Brain pericyte (primary cell): Measurements from ENCODE around the gene PCDHGA12.
A peak's percentile ranks its signal among the peaks of the same experiment; 100 is the strongest.
"Not testable (repeated sequence)": the region's sequence is repeated elsewhere in the genome, so short reads cannot be mapped to it uniquely, and the experiment has no call there.

ENCODE experiments used
- DNase-seq: peaks from one replicate; pipeline ENCODE4 v3.0.0-alpha.2; 2012; ENCODE audit warnings: low read depth, low spot score

The PCDHGA12 gene

DNA sequence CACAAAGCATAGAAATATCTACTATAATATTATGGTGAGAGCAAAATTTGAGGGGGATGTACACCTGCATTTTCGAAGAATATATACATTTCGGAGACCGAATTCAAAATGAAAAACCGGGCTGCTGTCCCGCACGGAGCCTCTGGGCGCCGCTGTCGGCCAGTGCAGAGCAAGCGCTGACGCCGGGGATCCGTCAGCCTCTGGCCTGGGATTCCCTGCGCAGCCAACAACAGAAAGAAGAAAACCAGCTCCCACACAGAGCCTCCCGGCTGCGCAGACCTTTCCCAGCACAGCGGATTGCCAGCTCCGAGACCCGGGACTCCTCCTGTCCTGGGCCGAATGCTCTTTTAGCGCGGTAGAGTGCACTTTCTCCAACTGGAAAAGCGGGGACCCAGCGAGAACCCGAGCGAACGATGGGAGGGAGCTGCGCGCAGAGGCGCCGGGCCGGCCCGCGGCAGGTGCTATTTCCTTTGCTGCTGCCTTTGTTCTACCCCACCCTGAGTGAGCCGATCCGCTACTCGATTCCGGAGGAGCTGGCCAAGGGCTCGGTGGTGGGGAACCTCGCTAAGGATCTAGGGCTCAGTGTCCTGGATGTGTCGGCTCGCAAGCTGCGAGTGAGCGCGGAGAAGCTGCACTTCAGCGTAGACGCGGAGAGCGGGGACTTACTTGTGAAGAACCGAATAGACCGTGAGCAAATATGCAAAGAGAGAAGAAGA is 22.4 kb upstream of the PCDHGA12 start, which contains the start of gene PCDHGB6:
PCDHGB6 (plus strand) TSS at position 232 of the 716 bp plus-strand sequence; CDS start at position 414, 182 bp downstream.
- DNase-seq = not testable (repeated sequence)

DNA sequence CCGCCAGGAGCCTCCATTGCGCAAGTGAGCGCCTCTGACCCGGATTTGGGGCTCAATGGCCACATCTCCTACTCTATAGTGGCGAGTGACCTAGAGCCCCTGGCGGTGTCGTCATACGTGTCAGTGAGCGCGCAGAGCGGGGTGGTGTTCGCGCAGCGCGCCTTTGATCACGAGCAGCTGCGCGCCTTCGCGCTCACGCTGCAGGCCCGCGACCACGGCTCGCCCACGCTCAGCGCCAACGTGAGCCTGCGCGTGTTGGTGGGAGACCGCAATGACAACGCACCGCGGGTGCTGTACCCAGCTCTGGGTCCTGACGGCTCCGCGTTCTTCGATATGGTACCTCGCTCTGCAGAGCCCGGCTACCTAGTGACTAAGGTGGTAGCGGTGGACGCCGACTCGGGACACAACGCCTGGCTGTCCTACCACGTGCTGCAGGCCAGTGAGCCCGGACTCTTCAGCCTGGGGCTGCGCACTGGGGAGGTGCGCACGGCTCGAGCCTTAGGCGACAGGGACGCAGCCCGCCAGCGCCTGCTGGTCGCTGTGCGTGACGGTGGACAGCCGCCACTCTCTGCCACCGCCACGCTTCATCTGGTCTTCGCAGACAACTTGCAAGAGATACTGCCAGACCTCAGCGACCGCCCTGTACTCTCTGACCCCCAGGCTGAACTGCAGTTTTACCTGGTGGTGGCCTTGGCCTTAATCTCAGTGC is 20.6 kb upstream of the PCDHGA12 start:
- no peak for DNase-seq

DNA sequence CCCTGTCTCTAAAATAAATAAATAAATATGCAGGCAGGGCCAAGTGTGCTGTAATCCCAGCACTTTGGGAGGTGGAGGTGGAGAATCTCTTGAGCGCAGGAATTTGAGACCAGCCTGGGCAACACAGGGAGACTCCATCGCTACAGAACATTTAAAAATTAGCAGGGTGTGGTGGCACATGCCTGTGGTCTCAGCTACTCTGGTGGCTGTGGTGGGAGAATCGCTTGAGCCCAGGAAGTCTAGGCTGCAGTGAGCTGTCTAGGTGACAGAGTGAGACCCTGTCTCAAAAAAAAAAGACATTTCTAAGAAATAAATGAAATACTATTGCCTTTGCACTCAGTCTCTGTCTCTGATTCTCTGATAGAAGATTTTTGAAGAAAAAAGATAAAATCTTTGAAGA is 18.7 kb upstream of the PCDHGA12 start:
- DNase-seq = no peak

DNA sequence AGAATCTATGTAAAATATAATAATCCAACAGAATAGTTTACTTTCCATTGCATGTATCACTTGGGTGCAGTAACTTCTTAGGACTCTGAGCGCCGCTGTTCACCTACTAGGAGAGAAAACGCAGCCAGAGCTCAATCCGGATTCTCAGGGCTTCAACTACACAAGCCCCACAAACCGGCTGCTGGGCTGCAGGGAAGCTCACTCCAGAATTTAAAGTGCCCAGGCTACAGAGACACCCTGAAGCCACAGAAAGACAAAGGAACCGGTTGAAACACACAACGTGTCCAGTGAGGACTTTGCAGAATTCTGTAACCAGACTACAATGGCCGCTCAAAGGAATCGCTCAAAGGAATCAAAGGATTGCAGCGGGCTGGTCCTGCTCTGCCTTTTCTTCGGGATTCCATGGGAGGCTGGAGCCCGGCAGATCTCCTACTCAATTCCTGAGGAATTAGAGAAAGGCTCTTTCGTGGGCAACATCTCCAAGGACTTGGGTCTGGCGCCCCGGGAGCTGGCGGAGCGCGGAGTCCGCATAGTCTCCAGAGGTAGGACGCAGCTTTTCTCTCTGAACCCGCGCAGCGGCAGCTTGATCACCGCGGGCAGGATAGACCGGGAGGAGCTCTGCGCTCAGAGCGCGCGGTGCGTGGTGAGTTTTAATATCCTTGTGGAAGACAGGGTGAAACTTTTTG is 17.3 kb upstream of the PCDHGA12 start, which contains the start of gene PCDHGA10:
PCDHGA10 (plus strand) TSS at position 134 of the 686 bp plus-strand sequence; CDS start at position 323, 189 bp downstream.
- DNase-seq = no peak

DNA sequence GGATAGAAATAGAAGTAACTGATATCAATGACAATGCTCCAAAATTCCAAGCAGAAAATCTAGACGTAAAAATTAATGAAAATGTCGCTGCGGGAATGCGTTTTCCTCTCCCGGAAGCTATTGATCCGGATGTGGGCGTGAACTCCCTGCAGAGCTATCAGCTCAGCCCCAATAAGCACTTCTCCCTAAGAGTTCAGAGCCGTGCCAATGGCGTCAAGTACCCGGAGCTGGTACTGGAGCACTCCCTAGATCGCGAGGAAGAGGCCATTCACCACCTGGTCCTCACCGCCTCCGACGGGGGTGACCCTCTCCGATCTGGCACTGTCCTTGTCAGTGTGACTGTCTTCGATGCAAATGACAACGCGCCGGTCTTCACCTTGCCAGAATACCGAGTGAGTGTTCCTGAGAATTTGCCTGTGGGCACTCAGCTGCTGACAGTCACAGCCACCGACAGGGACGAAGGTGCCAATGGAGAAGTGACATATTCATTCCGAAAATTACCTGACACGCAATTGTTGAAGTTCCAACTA is 16.7 kb upstream of the PCDHGA12 start:
- DNase-seq = no peak

DNA sequence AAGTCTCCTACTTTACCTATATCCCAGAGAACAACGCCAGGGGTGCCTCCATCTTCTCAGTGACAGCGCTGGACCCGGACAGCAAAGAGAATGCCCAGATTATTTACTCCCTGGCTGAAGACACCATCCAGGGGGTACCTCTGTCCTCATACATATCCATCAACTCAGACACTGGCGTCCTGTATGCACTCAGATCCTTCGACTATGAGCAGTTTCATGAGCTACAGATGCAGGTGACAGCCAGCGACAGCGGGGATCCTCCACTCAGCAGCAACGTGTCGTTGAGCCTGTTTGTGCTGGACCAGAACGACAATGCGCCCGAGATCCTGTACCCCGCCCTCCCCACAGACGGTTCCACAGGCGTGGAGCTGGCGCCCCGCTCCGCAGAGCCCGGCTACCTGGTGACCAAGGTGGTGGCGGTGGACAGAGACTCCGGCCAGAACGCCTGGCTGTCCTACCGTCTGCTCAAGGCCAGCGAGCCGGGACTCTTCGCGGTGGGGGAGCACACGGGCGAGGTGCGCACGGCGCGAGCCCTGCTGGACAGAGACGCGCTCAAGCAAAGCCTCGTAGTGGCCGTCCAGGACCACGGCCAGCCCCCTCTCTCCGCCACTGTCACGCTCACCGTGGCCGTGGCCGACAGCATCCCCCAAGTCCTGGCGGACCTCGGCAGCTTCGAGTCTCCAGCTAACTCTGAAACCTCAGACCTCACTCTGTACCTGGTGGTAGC is 15.6 kb upstream of the PCDHGA12 start:
- not testable (repeated sequence) for DNase-seq

DNA sequence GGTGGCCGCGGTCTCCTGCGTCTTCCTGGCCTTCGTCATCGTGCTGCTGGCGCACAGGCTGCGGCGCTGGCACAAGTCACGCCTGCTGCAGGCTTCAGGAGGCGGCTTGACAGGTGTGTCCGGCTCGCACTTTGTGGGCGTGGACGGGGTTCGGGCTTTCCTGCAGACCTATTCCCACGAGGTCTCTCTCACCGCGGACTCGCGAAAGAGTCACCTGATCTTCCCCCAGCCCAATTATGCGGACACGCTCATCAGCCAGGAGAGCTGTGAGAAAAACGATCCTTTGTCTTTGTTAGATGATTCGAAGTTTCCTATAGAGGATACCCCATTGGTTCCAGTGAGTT is 15.1 kb upstream of the PCDHGA12 start:
- DNase-seq = not testable (repeated sequence)

DNA sequence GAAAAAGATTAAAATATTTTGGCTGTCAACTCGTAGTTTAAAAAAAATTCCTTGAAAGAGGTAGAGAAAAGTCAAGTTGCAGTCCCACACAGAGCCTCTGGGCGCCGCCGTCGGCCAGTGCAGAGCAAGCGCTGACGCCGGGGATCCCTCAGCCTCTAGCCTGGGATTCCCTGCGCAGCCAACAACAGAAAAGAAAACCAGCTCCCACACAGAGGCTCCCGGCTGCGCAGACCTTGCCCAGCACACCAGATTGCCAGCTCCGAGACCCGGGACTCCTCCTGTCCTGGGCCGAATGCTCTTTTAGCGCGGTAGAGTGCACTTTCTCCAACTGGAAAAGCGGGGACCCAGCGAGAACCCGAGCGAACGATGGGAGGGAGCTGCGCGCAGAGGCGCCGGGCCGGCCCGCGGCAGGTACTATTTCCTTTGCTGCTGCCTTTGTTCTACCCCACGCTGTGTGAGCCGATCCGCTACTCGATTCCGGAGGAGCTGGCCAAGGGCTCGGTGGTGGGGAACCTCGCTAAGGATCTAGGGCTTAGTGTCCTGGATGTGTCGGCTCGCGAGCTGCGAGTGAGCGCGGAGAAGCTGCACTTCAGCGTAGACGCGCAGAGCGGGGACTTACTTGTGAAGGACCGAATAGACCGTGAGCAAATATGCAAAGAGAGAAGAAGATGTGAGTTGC is 12.7 kb upstream of the PCDHGA12 start, which contains the start of gene PCDHGB7:
PCDHGB7 (plus strand) TSS at position 184 of the 679 bp plus-strand sequence; CDS start at position 367, 183 bp downstream.
- DNase-seq = peak; percentile 18

DNA sequence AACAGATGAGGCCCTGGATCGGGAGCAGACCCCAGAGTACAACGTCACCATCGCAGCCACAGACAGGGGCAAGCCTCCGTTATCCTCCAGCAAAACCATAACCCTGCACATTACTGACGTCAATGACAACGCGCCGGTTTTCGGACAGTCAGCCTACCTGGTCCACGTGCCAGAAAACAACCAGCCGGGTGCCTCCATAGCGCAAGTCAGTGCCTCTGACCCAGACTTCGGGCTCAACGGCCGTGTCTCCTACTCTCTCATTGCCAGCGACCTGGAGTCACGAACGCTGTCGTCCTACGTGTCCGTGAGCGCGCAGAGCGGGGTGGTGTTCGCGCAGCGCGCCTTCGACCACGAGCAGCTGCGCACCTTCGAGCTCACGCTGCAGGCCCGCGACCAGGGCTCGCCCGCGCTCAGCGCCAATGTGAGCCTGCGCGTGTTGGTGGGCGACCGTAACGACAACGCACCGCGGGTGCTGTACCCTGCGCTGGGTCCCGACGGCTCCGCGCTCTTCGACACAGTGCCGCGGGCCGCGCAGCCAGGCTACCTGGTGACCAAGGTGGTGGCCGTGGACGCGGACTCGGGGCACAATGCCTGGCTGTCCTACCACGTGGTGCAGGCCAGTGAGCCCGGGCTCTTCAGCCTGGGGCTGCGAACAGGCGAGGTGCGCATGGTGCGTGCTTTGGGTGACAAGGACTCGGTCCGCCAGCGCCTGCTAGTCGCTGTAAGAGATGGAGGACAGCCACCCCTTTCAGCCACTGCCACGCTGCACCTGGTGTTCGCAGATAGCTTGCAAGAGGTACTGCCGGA is 11.0 kb upstream of the PCDHGA12 start:
- DNase-seq = no peak

DNA sequence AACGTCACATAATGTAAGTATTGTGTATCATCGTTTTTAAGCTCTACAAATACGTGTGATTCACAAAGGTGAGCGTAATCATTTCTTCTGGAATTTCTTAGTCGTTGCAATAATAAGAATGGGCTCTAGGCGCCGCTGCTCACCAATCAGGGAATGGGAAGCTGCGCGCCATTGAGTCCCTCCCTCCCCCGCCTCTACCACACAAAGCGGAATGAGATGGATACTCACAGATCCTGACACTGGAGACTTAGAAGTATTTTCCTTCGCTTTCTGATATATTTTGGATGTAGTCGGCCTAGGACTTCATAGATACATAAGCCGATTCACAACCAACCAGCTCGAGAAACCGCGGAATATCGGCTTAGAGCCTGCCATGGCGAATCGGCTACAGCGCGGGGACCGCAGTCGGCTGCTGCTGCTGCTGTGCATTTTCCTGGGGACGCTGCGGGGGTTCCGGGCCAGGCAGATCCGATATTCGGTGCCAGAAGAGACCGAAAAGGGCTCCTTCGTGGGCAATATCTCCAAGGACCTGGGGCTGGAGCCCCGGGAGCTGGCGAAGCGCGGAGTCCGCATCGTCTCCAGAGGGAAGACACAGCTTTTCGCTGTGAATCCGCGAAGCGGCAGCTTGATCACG is 9.3 kb upstream of the PCDHGA12 start, which contains the start of gene PCDHGA11:
PCDHGA11 (plus strand) TSS at position 197 of the 634 bp plus-strand sequence; CDS start at position 374, 177 bp downstream.
- peak; percentile 10 for DNase-seq

DNA sequence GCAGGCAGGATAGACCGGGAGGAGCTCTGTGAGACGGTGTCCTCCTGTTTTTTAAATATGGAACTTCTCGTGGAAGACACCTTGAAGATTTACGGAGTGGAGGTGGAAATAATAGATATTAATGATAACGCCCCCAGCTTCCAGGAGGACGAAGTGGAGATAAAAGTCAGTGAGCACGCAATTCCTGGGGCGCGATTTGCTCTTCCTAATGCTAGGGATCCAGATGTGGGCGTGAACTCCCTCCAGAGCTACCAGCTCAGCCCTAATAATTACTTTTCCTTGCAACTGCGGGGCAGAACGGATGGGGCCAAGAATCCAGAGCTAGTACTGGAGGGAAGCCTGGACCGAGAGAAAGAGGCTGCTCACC is 8.8 kb upstream of the PCDHGA12 start:
- DNase-seq = no peak

DNA sequence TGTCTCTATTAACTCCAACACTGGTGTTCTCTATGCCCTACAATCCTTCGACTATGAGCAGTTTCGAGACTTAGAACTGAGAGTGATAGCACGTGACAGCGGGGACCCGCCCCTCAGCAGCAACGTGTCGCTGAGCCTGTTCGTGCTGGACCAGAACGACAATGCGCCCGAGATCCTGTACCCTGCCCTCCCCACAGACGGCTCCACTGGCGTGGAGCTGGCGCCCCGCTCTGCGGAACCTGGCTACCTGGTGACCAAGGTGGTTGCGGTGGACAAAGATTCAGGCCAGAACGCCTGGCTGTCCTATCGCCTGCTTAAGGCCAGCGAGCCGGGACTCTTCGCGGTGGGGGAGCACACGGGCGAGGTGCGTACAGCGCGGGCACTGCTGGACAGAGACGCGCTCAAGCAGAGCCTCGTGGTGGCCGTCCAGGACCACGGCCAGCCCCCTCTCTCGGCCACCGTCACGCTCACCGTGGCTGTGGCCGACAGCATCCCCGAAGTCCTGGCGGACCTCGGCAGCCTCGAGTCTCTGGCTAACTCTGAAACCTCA is 7.5 kb upstream of the PCDHGA12 start:
- DNase-seq = no peak

DNA sequence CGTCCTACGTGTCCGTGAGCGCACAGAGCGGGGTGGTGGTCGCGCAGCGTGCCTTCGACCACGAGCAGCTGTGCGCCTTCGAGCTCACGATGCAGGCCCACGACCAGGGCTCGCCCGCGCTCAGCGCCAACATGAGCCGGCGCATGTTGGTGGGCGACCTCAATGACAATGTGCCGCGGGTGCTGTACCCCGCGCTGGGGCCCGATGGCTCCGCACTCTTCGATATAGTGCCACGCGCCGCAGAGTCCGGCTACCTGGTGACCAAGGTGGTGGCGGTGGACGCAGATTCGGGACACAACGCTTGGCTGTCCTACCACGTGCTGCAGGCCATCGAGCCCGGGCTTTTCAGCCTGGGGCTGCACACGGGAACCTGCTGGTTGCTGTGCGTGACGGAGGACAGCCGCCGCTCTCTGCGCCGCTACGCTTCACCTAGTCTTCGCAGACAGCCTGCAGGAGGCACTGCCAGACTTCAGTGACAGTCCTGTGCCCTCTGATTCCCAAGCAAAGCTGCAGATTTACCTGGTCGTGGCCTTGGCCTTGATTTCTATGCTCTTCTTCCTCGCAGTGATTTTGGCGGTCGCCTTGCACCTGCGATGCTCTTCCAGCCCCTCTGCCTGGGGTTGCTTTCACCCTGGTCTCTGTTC is 2.4 kb upstream of the PCDHGA12 start:
- no peak for DNase-seq

DNA sequence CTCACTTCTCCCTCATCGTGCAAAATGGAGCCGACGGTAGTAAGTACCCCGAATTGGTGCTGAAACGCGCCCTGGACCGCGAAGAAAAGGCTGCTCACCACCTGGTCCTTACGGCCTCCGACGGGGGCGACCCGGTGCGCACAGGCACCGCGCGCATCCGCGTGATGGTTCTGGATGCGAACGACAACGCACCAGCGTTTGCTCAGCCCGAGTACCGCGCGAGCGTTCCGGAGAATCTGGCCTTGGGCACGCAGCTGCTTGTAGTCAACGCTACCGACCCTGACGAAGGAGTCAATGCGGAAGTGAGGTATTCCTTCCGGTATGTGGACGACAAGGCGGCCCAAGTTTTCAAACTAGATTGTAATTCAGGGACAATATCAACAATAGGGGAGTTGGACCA is 979 bp downstream of the PCDHGA12 start:
- no peak for DNase-seq

DNA sequence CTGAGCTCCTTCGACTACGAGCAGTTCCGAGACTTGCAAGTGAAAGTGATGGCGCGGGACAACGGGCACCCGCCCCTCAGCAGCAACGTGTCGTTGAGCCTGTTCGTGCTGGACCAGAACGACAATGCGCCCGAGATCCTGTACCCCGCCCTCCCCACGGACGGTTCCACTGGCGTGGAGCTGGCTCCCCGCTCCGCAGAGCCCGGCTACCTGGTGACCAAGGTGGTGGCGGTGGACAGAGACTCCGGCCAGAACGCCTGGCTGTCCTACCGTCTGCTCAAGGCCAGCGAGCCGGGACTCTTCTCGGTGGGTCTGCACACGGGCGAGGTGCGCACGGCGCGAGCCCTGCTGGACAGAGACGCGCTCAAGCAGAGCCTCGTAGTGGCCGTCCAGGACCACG is 2.0 kb downstream of the PCDHGA12 start:
- not testable (repeated sequence) for DNase-seq

DNA sequence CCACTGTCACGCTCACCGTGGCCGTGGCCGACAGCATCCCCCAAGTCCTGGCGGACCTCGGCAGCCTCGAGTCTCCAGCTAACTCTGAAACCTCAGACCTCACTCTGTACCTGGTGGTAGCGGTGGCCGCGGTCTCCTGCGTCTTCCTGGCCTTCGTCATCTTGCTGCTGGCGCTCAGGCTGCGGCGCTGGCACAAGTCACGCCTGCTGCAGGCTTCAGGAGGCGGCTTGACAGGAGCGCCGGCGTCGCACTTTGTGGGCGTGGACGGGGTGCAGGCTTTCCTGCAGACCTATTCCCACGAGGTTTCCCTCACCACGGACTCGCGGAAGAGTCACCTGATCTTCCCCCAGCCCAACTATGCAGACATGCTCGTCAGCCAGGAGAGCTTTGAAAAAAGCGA is 2.4 kb downstream of the PCDHGA12 start:
- DNase-seq = not testable (repeated sequence)

DNA sequence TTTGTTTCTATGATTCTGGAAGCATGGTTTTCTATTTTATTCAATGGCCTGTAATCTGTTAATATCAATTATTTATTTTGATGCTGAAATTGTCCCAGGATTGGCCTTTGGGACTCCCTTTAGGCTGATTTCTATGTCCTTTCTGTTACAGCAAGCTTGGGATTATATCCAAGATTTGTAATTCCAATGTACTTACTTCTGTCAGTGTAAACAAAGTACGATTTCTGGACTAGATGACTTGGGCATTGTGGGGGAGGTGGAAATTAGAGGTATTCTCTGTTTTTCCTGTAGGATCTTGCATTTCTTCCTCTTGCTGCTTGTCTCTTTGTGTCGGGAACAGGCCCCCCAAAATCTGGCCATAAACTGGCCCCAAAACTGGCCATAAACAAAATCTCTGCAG is 3.7 kb downstream of the PCDHGA12 start:
- DNase-seq = no peak

DNA sequence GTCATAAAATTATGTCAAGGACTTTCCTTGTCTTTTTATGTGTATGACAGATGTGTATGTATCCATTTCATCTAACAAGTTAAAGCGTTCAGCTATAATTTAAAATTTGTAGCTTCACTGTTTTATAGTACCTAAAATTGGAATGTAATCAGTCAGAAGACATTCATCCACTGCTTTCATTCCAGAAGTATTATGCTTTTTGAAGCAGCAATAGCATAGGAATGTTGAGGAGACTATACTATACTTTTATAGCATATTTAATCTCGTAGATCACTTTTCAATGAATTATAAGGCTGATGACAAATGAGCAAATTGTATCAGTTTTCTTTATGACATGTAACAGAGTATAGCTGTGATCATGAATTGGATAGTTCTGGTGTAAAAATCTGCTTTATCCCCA is 6.9 kb downstream of the PCDHGA12 start:
- DNase-seq = no peak
